ENCODE results near the gene PCSK4. TPM values are rescaled to one million over a fixed set of nuclear protein-coding genes. Genes with fewer than 3 reads are reported as not detected.

PCSK4 gene
- total and polyA plus RNA-seq, 2 of the 13 experiments (the other 11 are each of a cell fraction or from before 2014, with no cell fraction given): 2.0 to 2.7 TPM

- intact Hi-C loops (cut with micrococcal nuclease; ENCODE audit: unreplicated experiment) (no loop called here), in situ Hi-C loops (cut with HindIII; ENCODE audit: extremely low pct_ligation_motif_present, low pct_unique_long_range_greater_than_20kb) (no loop called here)
- ChIA-PET POLR2A (interaction anchor here (1.2 to 3.6 kb wide), 3 partner anchors 18 to 32 kb away, joined by 3 to 19 read pairs (median 3); partner anchors contain the start of genes PCSK4 and REEP6), CTCF (ENCODE audit: low intra/inter-chr PET ratio, low total read pairs) (no interaction called here)
- H3K9ac ChIP-seq (ENCODE audit: insufficient read depth, low read depth, low read length): no peak overlapping the region
- H3K4me1 ChIP-seq (ENCODE audit: insufficient read depth, low read length): peaks cover 32% of the 10 kb centered on the region
- FAIRE-seq: no peak
- ATAC-seq: no peak
- peaks cover 6% of the 10 kb centered on the region for H3K79me2 ChIP-seq (ENCODE audit: insufficient read depth, low read length)
- H3K27ac ChIP-seq (ENCODE audit: extremely low read length, insufficient read depth, low read length): no peak overlapping the region
- WGBS (ENCODE audit: low lambda C conversion rate): 88% methylated on average over 21 of the region's 44 CpGs
- DNase-seq (ENCODE audit: low spot score): no peak
- H4K20me1 ChIP-seq (ENCODE audit: insufficient read depth, low read length): peaks cover 12% of the 10 kb centered on the region
- no peak overlapping the region for H3K4me3 ChIP-seq (replicated peaks in 1 of 3; ENCODE audit: insufficient read depth in 1 of 3, low read depth in 2 of 3, low read length in 3 of 3)
- peaks cover 2 to 8% of the 10 kb centered on the region in 2 experiments; a peak in 3 of 5 replicates for H3K36me3 ChIP-seq (replicated peaks in 1 of 2; ENCODE audit: control insufficient read depth in 1 of 2, insufficient read depth in 2 of 2, low read length in 2 of 2)
- no peaks in the 10 kb centered on the region for H3K27me3 ChIP-seq (ENCODE audit: control insufficient read depth in 1 of 2, insufficient read depth in 2 of 2, low read length in 2 of 2)
- H2AFZ ChIP-seq (ENCODE audit: low read length): no peak overlapping the region
- H3K9me3 ChIP-seq (ENCODE audit: low read length): no peaks in the 10 kb centered on the region
- H3K4me2 ChIP-seq (ENCODE audit: low read depth, low read length): no peak overlapping the region
- BruUV-seq (replicated peaks): no TSS peak
- TF ChIP-seq ZBTB33 (CRISPR knock-in tag; IDR thresholded peaks at IDR 0.05) (no peak), YEATS2 (CRISPR knock-in tag; IDR thresholded peaks at IDR 0.05; ENCODE audit: borderline replicate concordance) (no peak), ZBTB14 (CRISPR knock-in tag; IDR thresholded peaks at IDR 0.05) (no peak), ZNF264 (CRISPR knock-in tag; IDR thresholded peaks at IDR 0.05) (no peak), NONO (IDR thresholded peaks at IDR 0.05) (no peak), NONO (CRISPR knock-in tag; conservative IDR thresholded peaks at IDR 0.05) (0 out of 2 replicates have a peak, but pooled peaks have one; percentile 23), AGO2 (optimal IDR thresholded peaks at IDR 0.05; ENCODE audit: low read depth, low read length) (peak; percentile 44), CENPT (CRISPR knock-in tag; IDR thresholded peaks at IDR 0.05; ENCODE audit: low read depth) (0 out of 2 replicates have a peak, but pooled peaks have one; percentile 27), REPIN1 (CRISPR knock-in tag; IDR thresholded peaks at IDR 0.05; ENCODE audit: borderline replicate concordance, low read depth) (no peak), ETS1 (CRISPR knock-in tag; IDR thresholded peaks at IDR 0.05) (no peak), ZNF615 (CRISPR knock-in tag; IDR thresholded peaks at IDR 0.05; ENCODE audit: borderline replicate concordance) (no peak), AHR (CRISPR knock-in tag; IDR thresholded peaks at IDR 0.05) (no peak), NFE2 (CRISPR knock-in tag; IDR thresholded peaks at IDR 0.05) (no peak), ZNF83 (CRISPR knock-in tag; IDR thresholded peaks at IDR 0.05; ENCODE audit: borderline replicate concordance) (0 out of 2 replicates have a peak, but pooled peaks have one; percentile 50), AKAP8 (CRISPR knock-in tag; IDR thresholded peaks at IDR 0.05) (0 out of 2 replicates have a peak, but pooled peaks have one; percentile 77), AGO1 (IDR thresholded peaks at IDR 0.05; ENCODE audit: low read depth, low read length, poor library complexity, severe bottlenecking) (peak; percentile 77), ZNF296 (CRISPR knock-in tag; conservative IDR thresholded peaks at IDR 0.05) (no peak)
Observed at GRCh38 chr19:1472231-1473084, 17.7 kb downstream of the PCSK4 start.

All from HepG2 (cell line).